Prostate gland (tissue), 2 donors: Measurements from ENCODE around the gene PARVB.

Experiments
- POLR2A ChIP-seq: fragments of 450-650 bp; IDR thresholded peaks from one replicate; pipeline ENCODE4 v1.6.1; 2016; ENCODE audit warnings: antibody characterized with exemption, mild to moderate bottlenecking
- POLR2AphosphoS5 ChIP-seq: sonication (generic); formaldehyde crosslinking; IDR thresholded peaks from one replicate; pipeline ENCODE4 v1.6.1; 2017; ENCODE audit warnings: antibody characterized with exemption
- TF ChIP-seq, protein P1 (sequence below), 4 experiments: fragments of 200-600 bp in 2 of 4; fragments of 450-650 bp in 2 of 4; sonication (generic) in 2 of 4; IDR thresholded peaks; 1 replicate in 3 of 4; 2 replicates in 1 of 4; pipeline ENCODE4 v1.5.1; 2016 to 2019; ENCODE audit warnings: antibody characterized with exemption in 4 of 4, mild to moderate bottlenecking in 2 of 4, moderate library complexity in 2 of 4

- TF ChIP-seq, protein P1, sequence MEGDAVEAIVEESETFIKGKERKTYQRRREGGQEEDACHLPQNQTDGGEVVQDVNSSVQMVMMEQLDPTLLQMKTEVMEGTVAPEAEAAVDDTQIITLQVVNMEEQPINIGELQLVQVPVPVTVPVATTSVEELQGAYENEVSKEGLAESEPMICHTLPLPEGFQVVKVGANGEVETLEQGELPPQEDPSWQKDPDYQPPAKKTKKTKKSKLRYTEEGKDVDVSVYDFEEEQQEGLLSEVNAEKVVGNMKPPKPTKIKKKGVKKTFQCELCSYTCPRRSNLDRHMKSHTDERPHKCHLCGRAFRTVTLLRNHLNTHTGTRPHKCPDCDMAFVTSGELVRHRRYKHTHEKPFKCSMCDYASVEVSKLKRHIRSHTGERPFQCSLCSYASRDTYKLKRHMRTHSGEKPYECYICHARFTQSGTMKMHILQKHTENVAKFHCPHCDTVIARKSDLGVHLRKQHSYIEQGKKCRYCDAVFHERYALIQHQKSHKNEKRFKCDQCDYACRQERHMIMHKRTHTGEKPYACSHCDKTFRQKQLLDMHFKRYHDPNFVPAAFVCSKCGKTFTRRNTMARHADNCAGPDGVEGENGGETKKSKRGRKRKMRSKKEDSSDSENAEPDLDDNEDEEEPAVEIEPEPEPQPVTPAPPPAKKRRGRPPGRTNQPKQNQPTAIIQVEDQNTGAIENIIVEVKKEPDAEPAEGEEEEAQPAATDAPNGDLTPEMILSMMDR (IDR thresholded peaks at IDR 0.05): no peak
- TF ChIP-seq POLR2A (no peak), POLR2AphosphoS5 (no peak)
These were observed 43.8 kb downstream of the PARVB start for GRCh38 chr22:44067901-44068300.
